GM12875 (cell line): ENCODE measurements around the gene POLDIP2.

Experiments used
- H3K4me3 ChIP-seq: one replicate; pipeline ENCODE4 v1.5.1; 2011; ENCODE audit warnings: low read depth, low read length, control low read depth
- CTCF ChIP-seq: IDR thresholded peaks from 2 replicates; pipeline ENCODE4 v1.5.1; 2011; ENCODE audit warnings: low read depth, mild to moderate bottlenecking, control low read depth, inconsistent platforms, low read length, moderate library complexity, borderline replicate concordance; ENCODE audit not compliant: insufficient read depth

The POLDIP2 gene

DNA sequence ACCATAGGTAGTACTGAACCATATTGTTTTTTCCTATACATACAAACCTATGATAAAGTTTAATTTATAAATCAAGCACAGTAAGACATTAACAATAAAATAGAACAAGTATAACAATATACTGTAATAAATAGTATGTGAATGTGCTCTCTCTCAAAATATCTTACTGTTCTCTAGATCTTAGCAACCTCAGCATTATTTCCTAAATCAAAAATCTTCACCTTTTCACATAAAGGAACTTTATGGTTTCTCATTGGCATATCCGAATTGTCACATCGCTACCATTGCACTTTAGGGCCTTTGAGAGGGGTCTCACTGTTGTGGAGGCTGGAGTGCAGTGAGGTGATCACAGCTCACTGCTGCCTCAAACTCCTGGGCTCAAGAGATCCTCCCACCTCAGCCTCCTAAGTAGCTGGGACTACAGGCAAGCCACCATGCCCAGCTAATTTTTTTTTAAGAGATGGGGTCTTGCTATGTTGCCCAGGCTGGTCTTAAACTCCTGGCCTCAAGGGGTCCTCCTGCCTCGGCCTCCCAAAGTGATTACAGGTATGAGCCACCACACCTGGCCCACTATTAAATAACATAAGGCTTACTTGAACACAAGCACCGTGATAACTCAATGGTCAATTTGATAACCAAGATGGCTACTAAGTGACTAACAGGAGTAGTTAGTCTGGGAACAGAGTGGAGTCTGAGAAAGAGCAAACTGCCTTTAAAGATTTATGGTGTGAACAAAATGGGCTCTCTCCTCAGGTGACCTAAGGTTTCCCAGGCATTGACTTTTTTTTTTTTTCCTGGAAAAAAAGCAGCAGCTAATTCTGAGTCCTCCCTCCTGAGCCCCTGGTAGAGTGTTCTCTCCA lies 41.3 kb downstream of the POLDIP2 start:
- no peak for TF ChIP-seq CTCF
- H3K4me3 ChIP-seq: no peak overlapping the region

- no peak for TF ChIP-seq CTCF
- H3K4me3 ChIP-seq: no peak overlapping the region
These were observed 43.5 kb downstream of the POLDIP2 start for GRCh38 chr17:28313841-28314240.

DNA sequence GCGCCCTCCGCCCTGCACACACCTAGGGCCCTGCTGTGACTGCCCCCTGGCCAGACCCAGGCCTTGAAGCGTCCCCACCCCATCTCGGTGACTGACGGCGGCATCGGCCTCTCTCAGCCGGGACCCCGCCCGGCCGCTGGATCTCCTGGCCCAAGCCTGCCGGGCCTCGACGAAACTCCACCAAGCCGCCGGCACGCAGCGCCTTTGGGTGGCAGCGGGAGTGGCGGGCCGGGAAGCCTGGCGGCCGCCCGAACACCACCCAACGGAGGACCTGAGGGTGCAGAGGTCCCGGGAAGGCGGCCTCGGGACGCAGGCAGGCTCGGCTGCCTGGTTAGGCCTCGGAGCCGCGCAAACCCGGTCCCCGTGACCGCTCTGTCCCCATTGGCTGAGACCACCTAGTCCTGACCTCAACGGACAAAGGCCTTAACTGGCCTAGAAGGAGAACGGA lies 50.3 kb downstream of the POLDIP2 start:
- TF ChIP-seq CTCF: no peak
- no peak overlapping the region for H3K4me3 ChIP-seq

GRCh38 chr17:28298449-28298848 lies 58.9 kb downstream of the POLDIP2 start:
- no peak for TF ChIP-seq CTCF
- H3K4me3 ChIP-seq: no peak overlapping the region
